GM12864 (cell line): ENCODE results near the gene AOPEP.

Experiments used
- DNase-seq: peaks from one replicate; pipeline ENCODE4 v3.0.0-alpha.2; 2011; ENCODE audit warnings: low read depth
- H3K4me3 ChIP-seq: 2 replicates; pipeline ENCODE4 v1.5.1; 2011; ENCODE audit warnings: mild to moderate bottlenecking, low read depth, low read length, control low read depth
- CTCF ChIP-seq: IDR thresholded peaks from 2 replicates; pipeline ENCODE4 v1.5.1; 2011; ENCODE audit warnings: low read depth, mild to moderate bottlenecking, moderate library complexity, low read length, control low read depth, inconsistent platforms; ENCODE audit errors: missing control alignments

Gene AOPEP

GRCh38 chr9:95062596-95063065 lies 336.1 kb downstream of the AOPEP start:
- TF ChIP-seq CTCF = no peak
- H3K4me3 ChIP-seq = no peak overlapping the region
- no peak for DNase-seq

- TF ChIP-seq CTCF = no peak
- no peak overlapping the region for H3K4me3 ChIP-seq
- DNase-seq = no peak
Measured at GRCh38 chr9:95063300-95063699, 336.8 kb downstream of the AOPEP start.

- H3K4me3 ChIP-seq = no peak overlapping the region
- no peak for TF ChIP-seq CTCF
- DNase-seq = no peak
Measured at GRCh38 chr9:95065224-95065623, 338.7 kb downstream of the AOPEP start.

- H3K4me3 ChIP-seq = no peak overlapping the region
- no peak for DNase-seq
- TF ChIP-seq CTCF = no peak
Measured at GRCh38 chr9:95067057-95067456, 340.6 kb downstream of the AOPEP start.

- DNase-seq = no peak
- no peak for TF ChIP-seq CTCF
- H3K4me3 ChIP-seq = no peak overlapping the region
Measured at GRCh38 chr9:95067897-95068296, 341.4 kb downstream of the AOPEP start.

GRCh38 chr9:95070549-95071021 lies 344.1 kb downstream of the AOPEP start:
- DNase-seq = no peak
- H3K4me3 ChIP-seq = no peak overlapping the region
- no peak for TF ChIP-seq CTCF

- no peak overlapping the region for H3K4me3 ChIP-seq
- TF ChIP-seq CTCF = no peak
- DNase-seq = no peak
Measured at GRCh38 chr9:95071450-95071849, 345.0 kb downstream of the AOPEP start.
